Measurements from ENCODE around the gene MBOAT2. TPM values are rescaled to one million over a fixed set of nuclear protein-coding genes. Genes with fewer than 3 reads are reported as not detected.

Gene MBOAT2
- polyA plus RNA-seq, 1 donor (not counting 4 experiments of a cell fraction or from before 2014, with no cell fraction given) = 121 TPM

- dilution Hi-C loops (cut with MboI; ENCODE audit: extremely low pct_ligation_motif_present, low sequenced_read_pairs) = no loop called here
- Histone ChIP-seq H3K9me1 (ENCODE audit: control insufficient read depth, extremely low read depth, insufficient read depth, low read length) (no peaks in the 10 kb centered on the region), H3K4me2 (ENCODE audit: control insufficient read depth, extremely low read depth, insufficient read depth, low read depth, low read length) (no peak overlapping the region), H2AFZ (ENCODE audit: control insufficient read depth, low read length) (no peak overlapping the region), H3K27me3 (ENCODE audit: control insufficient read depth, extremely low read depth, insufficient read depth, low read length) (no peaks in the 10 kb centered on the region), H3K36me3 (ENCODE audit: control insufficient read depth in 2 of 2, extremely low read depth in 1 of 2, insufficient read depth in 2 of 2, low read length in 2 of 2) (no peaks in the 10 kb centered on the region), H3K27ac (ENCODE audit: control insufficient read depth, insufficient read depth, low read length) (no peak overlapping the region), H3K9ac (ENCODE audit: control insufficient read depth, extremely low read depth, insufficient read depth, low read length) (no peak overlapping the region), H3K79me2 (ENCODE audit: control insufficient read depth, insufficient read depth, low read length) (peaks cover 71% of the 10 kb centered on the region), H3K4me1 (ENCODE audit: control insufficient read depth, extremely low read depth, insufficient read depth, low read length) (peaks cover 6% of the 10 kb centered on the region), H3K9me3 (ENCODE audit: control insufficient read depth, low read depth, low read length) (no peaks in the 10 kb centered on the region), H3K4me3 (ENCODE audit: control insufficient read depth in 2 of 3, extremely low read depth in 1 of 3, insufficient read depth in 2 of 3, low read depth in 1 of 3, low read length in 3 of 3) (no peak overlapping the region), H4K20me1 (ENCODE audit: control insufficient read depth, extremely low read depth, insufficient read depth, low read length) (no peaks in the 10 kb centered on the region)
- TF ChIP-seq CTCF (optimal IDR thresholded peaks at IDR 0.05 in 1 of 3, IDR thresholded peaks at IDR 0.05 in 1 of 3, conservative IDR thresholded peaks at IDR 0.05 in 1 of 3; ENCODE audit: extremely low read depth in 1 of 3, insufficient read depth in 2 of 3, low read length in 3 of 3) = no peak
- no peak for TF ChIP-seq EZH2 (IDR thresholded peaks at IDR 0.05; ENCODE audit: low read length)
- FAIRE-seq (no peak), DNase-seq (ENCODE audit: low read depth, low spot score) (no peak)
Observed at GRCh38 chr2:8966123-8966908, 37.2 kb downstream of the MBOAT2 start.

- H3K4me1 ChIP-seq (ENCODE audit: control insufficient read depth, extremely low read depth, insufficient read depth, low read length) = peaks cover 6% of the 10 kb centered on the region
- H3K9me3 ChIP-seq (ENCODE audit: control insufficient read depth, low read depth, low read length) = no peaks in the 10 kb centered on the region
- no peak overlapping the region for H3K9ac ChIP-seq (ENCODE audit: control insufficient read depth, extremely low read depth, insufficient read depth, low read length)
- no peaks in the 10 kb centered on the region for H3K36me3 ChIP-seq (ENCODE audit: control insufficient read depth in 2 of 2, extremely low read depth in 1 of 2, insufficient read depth in 2 of 2, low read length in 2 of 2)
- H3K4me2 ChIP-seq (ENCODE audit: control insufficient read depth, extremely low read depth, insufficient read depth, low read depth, low read length) = no peak overlapping the region
- no peak for TF ChIP-seq CTCF (optimal IDR thresholded peaks at IDR 0.05 in 1 of 3, IDR thresholded peaks at IDR 0.05 in 1 of 3, conservative IDR thresholded peaks at IDR 0.05 in 1 of 3; ENCODE audit: extremely low read depth in 1 of 3, insufficient read depth in 2 of 3, low read length in 3 of 3)
- TF ChIP-seq EZH2 (IDR thresholded peaks at IDR 0.05; ENCODE audit: low read length) = no peak
- DNase-seq (ENCODE audit: low read depth, low spot score) = no peak
- H4K20me1 ChIP-seq (ENCODE audit: control insufficient read depth, extremely low read depth, insufficient read depth, low read length) = no peaks in the 10 kb centered on the region
- H2AFZ ChIP-seq (ENCODE audit: control insufficient read depth, low read length) = no peak overlapping the region
- no peak overlapping the region for H3K4me3 ChIP-seq (ENCODE audit: control insufficient read depth in 2 of 3, extremely low read depth in 1 of 3, insufficient read depth in 2 of 3, low read depth in 1 of 3, low read length in 3 of 3)
- no peak overlapping the region for H3K27ac ChIP-seq (ENCODE audit: control insufficient read depth, insufficient read depth, low read length)
- no peaks in the 10 kb centered on the region for H3K9me1 ChIP-seq (ENCODE audit: control insufficient read depth, extremely low read depth, insufficient read depth, low read length)
- peaks cover 76% of the 10 kb centered on the region for H3K79me2 ChIP-seq (ENCODE audit: control insufficient read depth, insufficient read depth, low read length)
- no peaks in the 10 kb centered on the region for H3K27me3 ChIP-seq (ENCODE audit: control insufficient read depth, extremely low read depth, insufficient read depth, low read length)
- no peak for FAIRE-seq
- dilution Hi-C loops (cut with MboI; ENCODE audit: extremely low pct_ligation_motif_present, low sequenced_read_pairs) = no loop called here
Observed at GRCh38 chr2:8965216-8965969, 38.1 kb downstream of the MBOAT2 start.

All from keratinocyte (primary cell).